HG03571 (cell line): ENCODE measurements around the gene GDPD2.
A peak's percentile ranks its signal among the peaks of the same experiment; 100 is the strongest.

ENCODE experiments used
- ATAC-seq: cut with Tn5 transposase; IDR thresholded peaks from one replicate; pipeline ENCODE4 v1.9.1; 2021; ENCODE audit not compliant: unreplicated experiment

GDPD2 gene

DNA sequence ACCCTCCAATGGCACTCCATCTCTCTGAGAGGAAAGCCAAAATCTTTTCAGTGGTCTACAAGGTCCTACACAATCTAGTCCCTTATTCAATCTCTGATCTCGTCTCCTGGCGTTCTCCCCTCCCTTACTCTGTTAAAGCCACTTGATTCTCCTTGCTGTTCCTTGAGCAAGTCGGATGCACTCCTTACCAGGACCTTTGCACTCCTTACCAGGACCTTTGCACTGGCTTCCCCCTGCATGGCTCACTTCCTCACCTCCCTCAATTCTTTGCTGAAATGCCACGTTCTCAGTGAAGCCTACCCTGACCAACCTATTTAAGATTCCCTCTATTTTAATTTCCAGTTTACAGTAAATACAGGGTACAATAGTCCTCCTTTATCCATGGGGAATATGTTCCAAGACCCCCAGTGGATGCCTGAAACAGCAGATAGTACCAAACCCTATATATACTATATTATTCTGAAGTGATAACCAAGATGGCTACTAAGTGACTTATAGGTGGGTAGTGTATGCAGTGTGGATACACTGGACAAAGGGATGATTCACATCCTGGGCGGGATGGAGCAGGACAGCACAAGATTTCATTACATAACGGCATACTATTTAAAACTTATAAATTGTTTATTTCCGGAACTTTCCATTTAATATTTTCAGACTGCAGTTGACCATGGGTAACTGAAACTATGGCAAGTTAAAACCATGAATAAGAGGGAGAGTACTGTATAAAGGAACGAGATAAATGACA, 15.0 kb downstream of the GDPD2 start:
- no peak for ATAC-seq

DNA sequence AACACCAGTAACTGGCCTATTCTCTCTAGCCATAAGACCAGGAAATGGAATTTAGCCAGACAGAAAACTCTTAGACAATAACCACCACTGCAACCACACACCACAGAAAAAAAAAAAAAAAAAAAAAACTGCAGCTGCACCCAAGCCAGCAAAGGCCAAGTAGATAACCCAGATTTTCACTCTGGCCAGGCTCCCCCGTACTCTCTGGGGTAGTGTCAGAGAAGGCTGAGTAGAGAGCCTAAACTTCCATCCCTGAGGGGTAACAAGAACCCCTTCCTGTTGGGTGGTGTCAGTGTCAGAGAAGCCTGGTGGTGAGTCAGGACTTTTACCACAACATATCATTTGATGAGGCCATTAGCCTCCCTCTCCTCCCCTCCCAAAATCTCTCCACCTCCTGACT, 15.9 kb downstream of the GDPD2 start:
- ATAC-seq: no peak

DNA sequence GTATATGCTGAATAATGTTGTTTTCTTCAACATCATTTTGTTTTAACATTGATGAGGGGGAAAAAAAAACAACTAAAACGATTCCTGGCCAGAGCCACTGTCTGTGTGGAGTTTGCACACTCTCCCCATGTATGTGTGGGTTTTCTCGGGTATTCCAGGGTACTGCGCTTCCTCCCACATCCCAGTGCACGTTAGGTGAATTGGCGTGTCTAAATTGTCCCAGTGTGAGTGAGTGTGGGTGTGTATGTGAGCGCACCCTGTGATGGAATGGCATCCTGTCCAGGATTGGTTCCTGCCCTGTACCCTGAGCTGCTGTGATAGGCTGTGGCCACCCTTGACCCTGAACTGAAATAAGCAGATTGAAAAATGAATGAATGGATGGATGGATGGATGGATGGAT, 19.1 kb downstream of the GDPD2 start:
- ATAC-seq: no peak

DNA sequence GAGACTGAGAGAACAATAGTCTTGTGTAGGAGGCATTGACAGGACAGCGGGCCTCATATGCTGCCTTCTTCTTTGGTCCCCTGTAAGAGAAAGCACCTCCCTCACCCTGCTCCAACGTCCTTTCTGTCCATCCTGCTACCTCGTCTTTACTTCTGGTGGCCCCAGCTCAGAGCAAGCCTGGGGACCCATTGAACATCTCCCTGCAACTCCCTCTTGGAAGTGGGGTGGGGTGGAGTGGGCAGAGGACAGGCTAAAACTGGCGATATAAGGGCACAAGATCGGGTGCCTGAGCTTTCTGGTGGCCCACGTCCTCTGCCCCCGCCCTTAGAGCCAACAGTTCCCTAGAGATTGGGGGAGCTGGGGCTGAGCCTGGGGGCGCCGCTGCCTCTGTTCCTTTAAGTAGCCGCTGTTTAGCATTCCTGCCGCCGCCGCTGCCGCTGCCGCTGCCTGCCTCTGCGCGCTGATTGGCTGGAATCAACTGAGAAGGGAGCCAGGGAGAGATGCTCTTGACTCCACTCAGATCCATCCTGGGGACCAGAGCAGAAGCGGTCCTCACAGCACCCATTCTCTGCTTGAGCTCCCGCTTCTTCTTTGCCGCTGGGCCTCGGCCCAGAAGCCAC, 21.3 kb downstream of the GDPD2 start, which contains the start of gene DLG3:
Gene DLG3 (plus strand): TSS at position 510 of the 620 bp plus-strand sequence. CDS start 367 bp downstream, outside the sequence.
- no peak for ATAC-seq

DNA sequence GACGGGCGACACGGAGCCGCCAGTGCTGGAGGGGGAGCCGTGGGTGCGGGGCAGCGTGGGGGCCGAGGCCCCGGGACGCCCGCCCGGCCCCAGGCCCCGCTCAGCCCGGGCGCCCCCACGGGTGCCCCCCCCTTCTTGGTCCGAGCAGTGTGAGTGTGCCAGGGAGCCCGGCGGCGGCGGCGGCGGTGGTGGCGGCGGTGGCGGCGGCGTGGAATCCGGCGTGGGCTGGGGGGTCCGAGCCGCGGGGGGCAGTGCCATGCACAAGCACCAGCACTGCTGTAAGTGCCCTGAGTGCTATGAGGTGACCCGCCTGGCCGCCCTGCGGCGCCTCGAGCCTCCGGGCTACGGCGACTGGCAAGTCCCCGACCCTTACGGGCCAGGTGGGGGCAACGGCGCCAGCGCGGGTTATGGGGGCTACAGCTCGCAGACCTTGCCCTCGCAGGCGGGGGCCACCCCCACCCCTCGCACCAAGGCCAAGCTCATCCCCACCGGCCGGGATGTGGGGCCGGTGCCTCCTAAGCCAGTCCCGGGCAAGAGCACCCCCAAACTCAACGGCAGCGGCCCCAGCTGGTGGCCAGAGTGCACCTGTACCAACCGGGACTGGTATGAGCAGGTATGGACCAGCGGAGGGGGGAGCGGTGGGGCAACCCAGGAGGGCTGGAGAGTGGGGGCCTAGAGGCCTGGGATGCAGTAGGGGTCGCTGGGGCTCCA, 22.0 kb downstream of the GDPD2 start:
- no peak for ATAC-seq

DNA sequence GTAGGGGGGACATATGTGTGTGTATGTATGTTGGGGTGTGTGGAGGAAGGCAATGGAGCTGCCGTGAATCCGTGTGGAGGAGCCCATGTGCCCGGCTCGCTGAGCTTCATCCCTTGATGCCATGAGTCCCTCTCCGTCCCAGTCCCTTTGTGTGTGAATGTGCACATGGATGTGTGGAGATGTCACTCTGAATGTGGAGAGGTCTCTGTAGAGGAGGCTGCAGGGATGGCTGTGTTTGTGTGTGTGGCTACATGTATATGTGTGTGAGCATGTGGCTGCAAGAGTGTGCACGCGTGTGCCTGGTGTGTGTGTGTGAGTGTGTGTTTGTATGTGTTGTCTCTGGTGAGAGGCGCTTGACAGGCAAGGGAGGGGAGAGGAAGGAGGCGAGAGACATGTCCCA, 22.8 kb downstream of the GDPD2 start:
- ATAC-seq: no peak

DNA sequence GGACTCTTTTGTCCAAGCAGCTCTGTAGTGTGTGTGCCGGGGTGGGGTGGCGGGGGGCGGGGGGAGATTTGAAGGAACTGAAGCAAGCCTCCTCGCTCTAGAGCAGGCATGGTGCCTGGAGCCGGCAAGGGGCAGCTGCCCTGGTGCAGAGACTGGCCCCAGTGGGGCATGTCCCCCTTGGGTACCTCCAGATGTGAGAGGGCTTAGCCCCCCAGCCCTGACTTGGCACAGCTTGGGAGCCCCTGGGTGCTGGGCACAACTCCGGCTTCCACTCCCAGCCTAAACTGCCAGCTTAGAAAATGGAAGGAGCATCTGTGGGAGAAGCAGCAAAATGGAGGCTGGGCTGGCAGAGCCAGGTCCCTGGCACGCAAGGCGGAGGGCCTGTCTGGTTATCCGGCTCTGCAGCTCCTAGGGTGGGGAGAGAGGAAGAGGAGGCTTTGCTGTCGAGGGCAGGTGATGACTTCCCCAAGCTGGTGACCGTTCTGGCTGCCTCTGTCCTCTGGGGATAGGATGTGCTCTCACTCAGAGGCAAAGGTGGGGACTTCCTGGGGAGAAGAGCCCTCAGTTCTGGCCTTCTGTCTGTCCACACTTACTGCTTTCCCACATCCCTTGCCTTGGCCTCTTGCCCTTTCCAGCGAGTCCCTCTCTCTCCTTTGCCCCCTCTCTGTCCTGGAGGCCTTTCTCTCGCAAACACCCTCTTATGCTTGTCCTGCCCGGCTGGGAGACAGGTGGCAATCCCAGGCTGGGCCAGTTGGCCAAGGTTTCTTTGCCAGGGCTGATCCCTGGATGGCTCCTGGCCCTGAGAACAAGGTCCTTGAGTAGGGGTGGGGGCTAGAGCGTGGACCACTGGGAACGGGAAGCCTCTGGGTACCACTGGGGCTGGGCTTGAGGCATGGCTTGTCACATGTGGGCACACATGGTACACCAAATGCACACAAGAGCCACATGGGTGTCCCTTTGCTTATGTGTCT, 23.6 kb downstream of the GDPD2 start:
- no peak for ATAC-seq

DNA sequence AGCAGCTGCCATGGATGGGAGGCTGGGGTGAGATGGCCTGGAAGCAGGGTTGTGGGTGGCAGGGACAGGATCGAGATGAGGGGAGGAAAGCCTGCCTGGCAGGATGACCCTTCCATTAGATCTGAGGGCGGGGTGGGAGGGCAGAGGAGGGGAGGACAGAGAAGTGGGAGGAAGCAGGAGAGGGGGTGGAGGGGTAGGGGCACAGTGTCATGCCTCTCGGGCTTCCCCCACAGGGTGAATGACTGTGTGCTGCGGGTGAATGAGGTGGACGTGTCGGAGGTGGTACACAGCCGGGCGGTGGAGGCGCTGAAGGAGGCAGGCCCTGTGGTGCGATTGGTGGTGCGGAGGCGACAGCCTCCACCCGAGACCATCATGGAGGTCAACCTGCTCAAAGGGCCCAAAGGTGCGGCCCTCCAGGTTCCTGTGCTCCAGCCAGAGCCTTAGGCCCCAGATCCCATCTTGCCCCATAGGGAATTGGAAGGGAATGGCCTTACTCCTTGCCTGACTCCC, 26.4 kb downstream of the GDPD2 start:
- ATAC-seq: no peak

DNA sequence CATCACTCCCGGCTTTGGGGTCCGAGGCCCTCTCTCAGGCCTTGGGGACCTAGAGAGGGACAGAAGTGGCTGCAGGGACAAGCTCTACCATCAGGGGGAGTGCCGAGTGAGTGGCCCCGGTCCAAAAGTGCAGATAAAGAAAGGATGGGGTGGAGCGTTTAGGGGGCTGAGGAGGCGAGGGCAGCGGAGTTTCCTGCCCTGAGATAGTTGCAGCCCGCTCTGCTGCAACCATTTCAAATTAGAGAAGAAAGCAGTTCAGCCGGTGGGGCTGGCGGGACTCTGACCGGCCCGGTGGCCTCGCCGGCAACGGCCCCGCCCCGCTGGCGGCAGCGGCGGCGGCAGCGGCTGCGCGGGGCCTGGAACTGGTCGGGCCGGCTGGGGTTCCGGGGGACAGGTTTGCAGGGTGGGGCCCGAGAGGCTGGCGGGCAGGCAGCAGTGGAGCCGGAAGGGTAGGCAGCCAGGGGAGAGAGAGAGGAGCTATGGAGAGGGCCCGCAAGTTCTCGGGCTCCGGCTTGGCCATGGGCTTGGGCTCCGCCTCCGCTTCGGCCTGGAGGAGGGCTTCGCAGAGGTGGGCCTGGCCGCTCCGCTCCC, 29.1 kb downstream of the GDPD2 start:
- ATAC-seq: peak; percentile 47

DNA sequence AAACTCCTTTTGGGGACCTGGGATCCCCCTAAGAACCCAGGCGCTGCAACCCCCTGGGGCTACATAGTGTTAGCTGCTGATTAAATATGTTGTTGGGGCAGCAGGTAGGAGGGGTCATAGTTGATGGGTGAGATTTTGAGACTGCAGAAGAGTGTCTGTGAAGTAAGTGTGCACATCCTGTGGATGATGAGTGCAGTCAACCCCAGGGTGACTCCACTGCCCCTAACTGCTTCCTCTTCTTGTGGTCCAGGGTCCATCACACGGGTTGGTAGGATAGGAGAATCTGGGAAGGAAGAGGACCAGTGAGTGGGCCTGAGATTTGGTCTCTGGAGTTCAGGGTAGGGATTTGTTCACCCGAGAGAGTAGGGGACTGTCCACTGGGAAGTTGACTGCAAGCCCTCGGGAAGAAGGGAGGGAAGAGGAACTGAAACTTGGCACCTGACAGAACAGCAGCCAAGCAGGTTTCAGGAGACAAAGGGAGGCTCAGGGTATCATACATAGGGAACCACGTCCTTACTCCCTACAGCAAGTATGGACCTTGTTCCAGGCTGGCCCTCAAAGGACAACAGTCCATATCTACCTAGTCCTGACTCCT, 30.0 kb downstream of the GDPD2 start:
- no peak for ATAC-seq

DNA sequence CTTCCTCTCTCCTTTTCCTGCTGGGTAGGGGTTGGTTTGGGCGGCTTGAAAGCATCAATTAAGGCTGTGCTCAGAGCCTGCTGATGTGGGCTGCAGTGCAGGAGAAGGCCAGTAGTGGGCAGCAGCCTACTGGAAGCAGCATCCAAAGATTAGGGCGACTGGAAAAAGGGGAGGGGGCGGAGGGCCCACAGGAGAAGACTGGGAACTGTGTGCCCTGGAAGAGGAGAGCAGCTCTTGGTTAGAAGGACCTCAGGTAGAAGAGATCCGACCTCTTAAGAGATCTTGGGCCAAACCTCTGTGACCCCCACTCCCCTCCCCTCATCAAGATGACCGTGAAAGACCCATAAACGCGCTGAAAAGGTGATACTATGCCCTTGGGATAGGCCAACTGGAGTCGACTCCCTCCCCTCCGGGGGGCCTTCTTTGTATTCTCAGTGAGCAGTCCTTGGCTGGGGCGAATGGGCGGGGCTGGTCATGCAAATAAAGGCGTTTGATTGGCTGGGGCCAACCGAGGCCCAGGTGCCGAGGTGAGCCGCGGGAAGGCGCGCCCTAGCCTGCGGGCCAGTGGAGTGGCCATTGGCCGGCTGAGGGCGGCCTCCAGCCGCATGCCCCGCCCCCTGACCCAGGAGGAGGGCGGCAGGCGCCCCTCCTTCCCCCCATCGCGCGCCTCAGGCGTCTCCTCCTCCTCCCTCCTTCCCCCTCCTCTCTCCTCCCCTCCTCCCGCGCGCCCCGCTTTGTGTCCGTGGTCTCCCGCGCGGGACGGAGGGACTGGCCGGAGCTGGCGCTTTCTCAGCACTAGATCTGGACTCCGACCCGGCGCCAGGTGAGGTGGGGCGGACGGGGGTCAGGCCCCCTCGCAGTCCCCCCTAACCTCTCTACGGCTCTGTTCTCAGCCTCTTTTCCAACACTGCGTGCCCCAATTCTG, 31.6 kb downstream of the GDPD2 start:
- peak; percentile 59 for ATAC-seq

DNA sequence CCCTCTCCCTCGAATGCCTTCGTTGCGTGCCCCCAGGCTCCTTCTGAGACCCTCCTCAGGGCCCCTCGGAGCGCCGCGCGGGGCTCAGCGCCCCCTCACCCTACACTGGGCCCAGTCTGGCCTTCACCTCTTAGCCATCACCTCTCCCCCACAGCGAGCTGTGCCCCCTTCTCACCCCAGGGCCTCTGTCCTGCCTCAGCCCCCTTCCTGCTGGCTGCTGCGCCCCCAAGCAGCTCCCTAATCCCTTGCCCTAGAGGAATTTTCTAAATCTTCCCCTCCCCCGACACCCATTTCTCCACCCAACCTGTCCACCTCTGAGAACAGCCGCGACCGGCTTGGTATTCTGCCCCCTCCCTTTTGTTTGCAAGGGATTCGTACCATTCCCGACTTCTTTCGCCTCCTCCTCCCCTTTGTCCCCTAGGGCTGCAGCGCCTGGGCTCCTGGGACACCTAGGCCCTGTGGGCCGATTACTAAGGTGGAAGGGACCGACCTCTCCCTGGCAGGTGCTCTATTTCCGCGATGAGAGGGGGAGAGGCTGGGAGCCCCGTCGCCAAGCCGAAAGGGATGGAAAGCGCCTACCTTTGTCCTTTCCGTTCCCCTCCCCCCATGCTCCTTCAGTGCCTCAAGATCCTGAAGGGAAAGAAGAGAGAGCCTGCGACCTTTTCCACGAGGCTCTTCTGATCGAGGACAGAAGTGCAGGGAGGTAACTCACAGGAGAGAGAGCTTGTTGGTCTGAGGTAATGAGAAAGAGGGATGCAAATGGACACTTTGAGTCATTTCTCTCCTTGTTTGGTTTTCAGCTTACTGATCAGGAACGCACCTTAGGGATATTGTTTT, 32.5 kb downstream of the GDPD2 start:
- no peak for ATAC-seq

DNA sequence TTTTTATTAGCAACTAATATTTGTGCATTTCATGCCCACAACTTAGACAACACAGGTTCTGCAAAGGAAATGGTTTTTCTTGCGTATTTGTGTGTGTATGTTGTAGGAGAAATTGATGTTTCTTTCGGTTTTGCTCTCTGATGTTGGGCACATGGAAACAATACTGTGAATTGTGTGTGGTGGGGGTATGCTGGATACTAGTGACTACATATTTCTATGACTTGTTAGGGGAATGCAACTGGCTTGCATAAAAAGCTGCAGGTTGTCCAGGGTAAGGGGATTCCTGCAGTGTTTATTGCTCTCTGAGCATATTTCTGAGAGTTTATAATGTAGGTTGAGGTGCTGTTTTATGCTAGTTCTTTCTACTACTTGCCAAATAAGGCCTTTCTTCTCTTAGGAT, 33.1 kb downstream of the GDPD2 start:
- no peak for ATAC-seq

DNA sequence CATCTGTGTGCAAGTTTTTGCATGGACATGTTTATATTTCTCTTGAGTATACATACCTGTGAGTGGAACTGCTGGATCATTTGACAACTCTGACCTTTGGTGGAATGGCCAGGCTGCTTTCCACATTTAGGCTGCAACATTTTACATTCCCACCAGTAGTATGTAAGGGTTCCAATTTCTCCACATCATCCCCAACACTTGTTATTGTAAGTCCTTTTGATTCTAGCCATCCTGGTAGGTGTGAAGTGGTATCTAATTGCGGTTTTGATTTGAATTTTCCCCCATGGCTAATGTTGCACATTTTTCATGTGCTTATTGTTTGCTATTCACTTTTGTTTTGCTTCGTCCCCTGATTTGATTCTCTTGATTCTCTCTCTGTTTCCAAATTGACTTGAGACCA, 37.9 kb downstream of the GDPD2 start:
- ATAC-seq: no peak

DNA sequence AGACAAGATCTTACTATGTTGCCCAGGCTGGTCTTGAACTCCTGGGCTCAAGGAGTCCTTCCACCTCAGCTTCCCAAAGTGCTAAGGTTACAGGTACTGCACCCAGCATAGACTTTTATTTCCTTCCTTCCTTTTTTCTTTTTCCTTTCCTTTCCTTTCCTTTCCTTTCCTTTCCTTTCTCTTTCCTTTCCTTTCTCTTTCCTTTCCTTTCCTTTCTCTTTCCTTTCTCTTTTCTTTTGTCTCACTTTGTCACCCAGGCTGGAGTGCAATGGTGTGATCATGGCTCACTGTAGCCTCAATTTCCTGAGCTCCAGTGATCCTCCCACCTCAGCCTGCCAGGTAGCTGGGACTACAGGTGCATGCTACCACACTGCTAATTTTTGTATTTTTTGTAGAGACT, 40.9 kb downstream of the GDPD2 start:
- ATAC-seq: no peak

DNA sequence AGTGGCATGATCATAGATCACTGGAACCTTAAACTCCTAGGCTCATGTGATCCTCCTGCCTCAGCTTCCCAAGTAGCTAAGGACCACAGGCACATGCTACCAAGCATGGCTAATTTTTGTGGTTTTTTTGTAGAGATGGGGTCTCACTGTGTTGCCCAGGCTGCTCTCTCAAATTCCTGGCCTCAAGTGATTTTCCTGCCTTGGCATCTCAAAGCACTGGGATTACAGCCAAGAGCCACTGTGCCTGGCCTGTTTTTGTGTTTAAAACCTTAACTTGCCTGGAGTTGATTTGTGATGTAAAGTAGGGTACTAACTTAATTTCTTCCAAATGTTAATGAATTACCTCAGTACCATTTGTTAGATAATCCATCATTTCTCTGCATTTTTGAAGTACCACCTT, 43.9 kb downstream of the GDPD2 start:
- no peak for ATAC-seq

DNA sequence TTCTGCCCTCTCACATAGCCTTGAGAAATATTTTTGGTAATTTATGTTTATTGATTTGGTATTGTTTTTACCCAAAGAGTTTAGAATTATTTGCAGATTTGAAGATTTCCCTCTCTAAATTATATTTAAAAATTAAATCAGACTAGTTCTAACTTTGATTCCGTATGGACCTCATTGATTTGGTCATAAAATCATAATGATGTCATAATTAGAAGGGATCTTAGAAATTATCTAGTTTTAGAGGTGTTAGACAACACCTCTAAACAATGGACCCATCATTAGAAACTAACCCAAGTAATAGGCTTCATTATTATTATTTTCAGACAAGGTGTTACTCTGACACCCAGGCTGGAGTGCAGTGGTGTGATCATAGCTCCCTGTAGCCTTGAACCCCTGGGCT, 45.6 kb downstream of the GDPD2 start:
- ATAC-seq: no peak

DNA sequence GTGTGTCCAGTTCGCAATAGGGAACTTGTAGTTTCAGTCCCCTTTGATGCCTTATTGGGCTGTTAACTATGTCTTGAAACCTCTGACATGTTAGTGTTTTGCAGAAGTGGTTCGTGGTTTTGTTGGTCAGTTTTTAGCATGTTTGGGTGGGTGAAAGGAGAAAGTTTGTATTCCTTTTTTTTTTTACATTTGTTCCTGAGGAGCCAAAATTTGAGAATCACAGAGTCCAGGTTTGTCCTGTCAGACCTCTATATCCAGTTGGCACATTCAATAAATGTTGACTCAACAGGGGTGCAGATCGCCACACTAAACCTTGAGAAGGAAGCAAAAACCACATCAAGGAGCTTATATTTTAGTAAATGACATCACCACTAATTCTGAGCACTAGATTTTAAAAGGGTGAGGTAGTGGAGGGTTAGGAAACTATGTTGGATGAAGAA, 47.8 kb downstream of the GDPD2 start:
- no peak for ATAC-seq
